ENCODE results near the gene THADA.
A peak's percentile ranks its signal among the peaks of the same experiment; 100 is the strongest.

- TF ChIP-seq REST (IDR thresholded peaks at IDR 0.05; ENCODE audit: insufficient read depth in 1 of 2, low read depth in 2 of 2, low read length in 2 of 2) (no peak), TAF1 (IDR thresholded peaks at IDR 0.05; ENCODE audit: borderline replicate concordance, insufficient read depth, low read length) (no peak), SIN3A (IDR thresholded peaks at IDR 0.05; ENCODE audit: borderline replicate concordance, insufficient read depth, low read length) (peak; percentile 50; the same call in 1 of the 2 replicates)
Measured at GRCh38 chr2:43325107-43325811, 270.6 kb downstream of the THADA start.
